ENCODE data around the gene ERC2.
A peak's percentile ranks its signal among the peaks of the same experiment; 100 is the strongest.
"Not testable (repeated sequence)": the region's sequence is repeated elsewhere in the genome, so short reads cannot be mapped to it uniquely, and the experiment has no call there.

ERC2 gene

GRCh38 chr3:56303487-56303886 is 164.8 kb downstream of the ERC2 start:
- DNase-seq, result peak; percentile 34 to 57 (median 50)

GRCh38 chr3:56302417-56302816 is 165.8 kb downstream of the ERC2 start:
- no peak for DNase-seq

GRCh38 chr3:56297281-56297840 is 170.9 kb downstream of the ERC2 start:
- peak in 1 of 3 donors; percentile 16 for DNase-seq

GRCh38 chr3:56296361-56296760 is 171.9 kb downstream of the ERC2 start:
- DNase-seq, result no peak

- DNase-seq, result no peak
Measured at GRCh38 chr3:56295161-56295560, 173.1 kb downstream of the ERC2 start.

GRCh38 chr3:56294286-56294685 is 174.0 kb downstream of the ERC2 start:
- DNase-seq, result peak in 1 of 3 donors; percentile 7

GRCh38 chr3:56291953-56292352 is 176.3 kb downstream of the ERC2 start:
- DNase-seq, result peak; percentile 12 to 55 (median 13)

- peak in 1 of 3 donors; percentile 17 for DNase-seq
Measured at GRCh38 chr3:56291244-56291680, 177.0 kb downstream of the ERC2 start.

GRCh38 chr3:56290374-56290773 is 177.9 kb downstream of the ERC2 start:
- DNase-seq, result no peak

- no peak for DNase-seq
Measured at GRCh38 chr3:56288258-56288657, 180.0 kb downstream of the ERC2 start.

- no peak for DNase-seq
Measured at GRCh38 chr3:56282341-56282740, 185.9 kb downstream of the ERC2 start.

GRCh38 chr3:56277236-56277635 is 191.0 kb downstream of the ERC2 start:
- DNase-seq, result no peak

GRCh38 chr3:56275120-56275519 is 193.1 kb downstream of the ERC2 start:
- DNase-seq, result no peak

GRCh38 chr3:56269755-56270535 is 198.3 kb downstream of the ERC2 start:
- no peak for DNase-seq

GRCh38 chr3:56268616-56269383 is 199.5 kb downstream of the ERC2 start:
- DNase-seq, result no peak

- DNase-seq, result not testable (repeated sequence)
Measured at GRCh38 chr3:56261852-56262251, 206.4 kb downstream of the ERC2 start.

GRCh38 chr3:56260262-56260661 is 208.0 kb downstream of the ERC2 start:
- DNase-seq, result no peak

- no peak for DNase-seq
Measured at GRCh38 chr3:56257826-56258225, 210.4 kb downstream of the ERC2 start.

- peak in 1 of 3 donors; percentile 2 for DNase-seq
Measured at GRCh38 chr3:56254835-56255234, 213.4 kb downstream of the ERC2 start.

GRCh38 chr3:56253941-56254665 is 214.2 kb downstream of the ERC2 start:
- DNase-seq, result no peak

- DNase-seq, result peak; percentile 48 to 67 (median 64)
Measured at GRCh38 chr3:56251343-56251945, 216.8 kb downstream of the ERC2 start.

GRCh38 chr3:56248021-56248420 is 220.2 kb downstream of the ERC2 start:
- no peak for DNase-seq

- DNase-seq, result no peak
Measured at GRCh38 chr3:56238299-56238698, 230.0 kb downstream of the ERC2 start.
